Cortex of kidney (tissue), 1 donor: ENCODE measurements around the gene FAM168B.
"Not testable (repeated sequence)": the region's sequence is repeated elsewhere in the genome, so short reads cannot be mapped to it uniquely, and the experiment has no call there.

Source experiments
- DNase-seq: peaks from one replicate; lab custom pipeline; 2025; lab: John Stamatoyannopoulos, UW

FAM168B gene

DNA sequence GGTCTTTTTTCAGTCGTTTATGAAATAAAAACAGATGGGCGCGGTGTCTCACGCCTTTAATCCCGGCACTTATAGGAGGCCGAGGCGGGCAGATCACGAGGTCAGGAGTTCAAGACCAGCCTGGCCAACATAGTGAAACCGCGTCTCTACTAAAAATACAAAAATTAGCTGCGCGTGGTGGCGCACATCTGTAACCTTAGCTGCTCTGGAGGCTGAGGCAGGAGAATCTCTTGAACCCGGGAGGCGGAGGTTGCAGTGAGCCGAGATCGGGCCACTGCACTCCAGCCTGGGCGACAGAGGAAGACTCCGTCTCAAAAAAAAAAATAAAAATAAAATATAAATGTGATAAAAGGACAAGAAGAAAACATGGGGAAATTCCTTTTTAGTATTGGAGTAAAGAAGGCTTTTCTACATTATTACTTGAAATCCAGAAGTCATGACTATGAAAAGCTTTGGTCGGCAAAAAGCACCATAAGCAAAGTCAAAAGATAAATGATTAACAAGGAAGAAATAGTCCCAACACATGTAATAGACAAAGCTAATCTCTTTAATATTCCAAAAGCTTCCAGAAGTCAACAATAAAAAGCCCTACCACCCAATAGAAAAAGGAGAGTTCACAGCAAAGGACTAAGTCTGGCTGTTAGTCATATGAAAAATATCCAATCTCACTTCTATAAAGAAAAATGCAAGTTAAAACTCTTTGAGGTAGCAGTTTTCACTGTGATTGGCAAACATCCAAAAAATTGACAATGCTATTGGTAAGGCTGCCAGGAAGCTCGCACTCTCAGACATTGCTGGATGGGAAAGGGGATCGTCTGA lies 1.4 kb upstream of the FAM168B start:
- no peak for DNase-seq

GRCh38 chr2:131093696-131094462 lies 619 bp upstream of the FAM168B start:
- no peak for DNase-seq

- no peak for DNase-seq
These were observed 728 bp downstream of the FAM168B start for GRCh38 chr2:131092458-131093005.

DNA sequence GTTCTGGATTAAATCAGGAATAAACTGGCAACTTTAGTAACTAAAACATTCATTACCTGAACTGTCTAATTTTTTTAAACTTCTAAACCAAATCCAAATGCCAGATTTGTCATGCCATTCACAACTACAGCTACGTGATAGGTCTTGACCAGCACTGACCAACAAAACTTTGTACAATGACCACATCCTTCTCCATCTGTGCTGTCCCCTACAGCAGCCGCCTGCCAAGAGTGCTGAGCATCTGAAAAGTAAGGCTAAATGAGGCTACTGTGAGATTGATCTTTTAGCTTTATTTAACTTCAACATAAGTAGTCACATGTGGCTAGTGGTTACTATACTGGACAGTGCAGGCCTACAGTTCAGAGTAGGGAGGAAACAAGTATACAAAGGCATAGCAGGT lies 7.6 kb downstream of the FAM168B start:
- DNase-seq, result no peak

GRCh38 chr2:131081190-131081589 lies 12.1 kb downstream of the FAM168B start:
- DNase-seq, result no peak

DNA sequence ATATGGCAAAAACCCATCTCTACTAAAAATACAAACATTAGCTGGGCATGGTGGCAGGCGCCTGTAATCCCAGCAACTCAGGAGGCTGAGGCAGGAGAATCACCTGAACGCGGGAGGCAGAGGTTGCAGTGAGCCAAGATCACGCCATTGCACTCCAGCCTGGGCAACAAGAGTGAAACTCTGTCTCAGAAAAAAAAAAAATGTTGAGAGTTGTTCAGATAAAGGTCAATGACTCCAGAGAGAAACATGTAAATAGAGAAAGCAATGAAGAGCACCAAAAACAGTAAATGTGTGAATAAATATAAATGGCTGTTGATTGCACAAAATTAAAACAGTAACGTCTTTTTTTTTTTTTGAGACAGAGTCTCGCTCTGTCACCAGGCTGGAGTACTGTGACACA lies 13.3 kb downstream of the FAM168B start:
- not testable (repeated sequence) for DNase-seq

DNA sequence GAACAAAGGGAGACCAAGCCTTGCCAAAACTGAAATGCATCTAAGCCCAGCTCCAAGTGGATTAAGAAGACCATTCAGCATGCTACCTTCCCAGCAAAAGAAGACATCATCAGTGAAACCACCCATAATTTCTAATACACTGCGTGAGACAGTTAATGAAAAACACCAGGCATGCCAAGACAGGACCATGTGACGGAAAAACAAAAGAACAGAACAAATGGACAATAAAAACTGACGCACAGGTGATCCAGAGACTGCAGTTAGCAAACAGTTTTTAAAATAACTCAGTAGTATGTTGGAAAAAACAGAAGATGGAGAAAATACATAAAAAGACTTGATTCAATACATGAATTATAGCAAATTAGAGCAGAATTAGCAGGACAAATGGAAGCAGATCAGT lies 15.3 kb downstream of the FAM168B start:
- no peak for DNase-seq

DNA sequence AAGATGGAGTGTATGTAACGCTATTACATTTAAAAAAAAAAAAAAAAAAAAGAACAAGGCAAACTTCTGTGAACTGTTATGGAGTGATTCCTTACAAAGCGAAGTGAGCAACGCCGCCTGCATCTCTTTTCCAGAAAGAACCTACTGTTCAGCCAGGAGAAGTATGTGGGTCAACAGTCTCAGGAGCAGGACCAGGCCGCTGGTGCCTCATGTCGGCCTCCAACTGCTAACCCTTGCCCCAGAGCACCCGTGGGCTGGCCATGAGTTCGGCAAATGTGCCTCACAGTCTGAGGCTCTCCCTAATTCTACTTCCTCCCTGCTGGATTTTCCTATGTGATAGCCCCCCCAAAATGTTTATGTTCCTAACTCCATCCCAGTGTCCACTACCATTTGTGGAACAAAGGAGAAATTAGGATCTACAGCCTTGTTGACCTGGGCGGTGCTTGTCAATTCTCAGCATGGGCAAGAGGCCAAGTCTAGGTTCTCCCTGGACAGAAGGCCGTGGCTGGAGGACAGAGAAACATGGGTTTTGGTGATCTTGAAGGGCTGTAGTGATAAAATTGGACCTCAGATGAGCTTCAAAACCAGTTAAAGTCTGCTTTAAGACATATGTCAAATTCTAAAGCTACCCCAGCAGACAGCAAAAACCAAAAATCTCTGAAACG lies 15.9 kb downstream of the FAM168B start:
- no peak for DNase-seq

GRCh38 chr2:131076707-131077106 lies 16.6 kb downstream of the FAM168B start:
- DNase-seq, result no peak

- not testable (repeated sequence) for DNase-seq
These were observed 17.7 kb downstream of the FAM168B start for GRCh38 chr2:131075578-131075977.

DNA sequence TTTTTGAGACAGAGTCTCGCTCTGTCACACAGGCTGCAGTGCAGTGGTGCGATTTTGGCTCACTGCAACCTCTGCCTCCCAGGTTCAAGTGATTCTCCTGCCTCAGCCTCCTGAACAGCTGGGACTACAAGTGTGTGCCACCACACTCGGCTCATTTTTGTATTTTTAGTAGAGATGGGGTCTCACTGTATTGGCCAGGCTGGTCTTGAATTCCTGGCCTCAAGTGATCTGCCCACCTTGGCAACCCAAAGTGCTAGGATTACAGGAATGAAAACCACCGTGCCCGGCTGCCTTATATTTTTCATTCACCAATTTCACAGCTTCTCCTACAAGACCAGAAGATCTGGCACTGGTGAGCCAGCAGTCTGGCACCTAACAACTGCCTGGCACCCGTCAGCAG lies 25.1 kb downstream of the FAM168B start:
- DNase-seq, result not testable (repeated sequence)

DNA sequence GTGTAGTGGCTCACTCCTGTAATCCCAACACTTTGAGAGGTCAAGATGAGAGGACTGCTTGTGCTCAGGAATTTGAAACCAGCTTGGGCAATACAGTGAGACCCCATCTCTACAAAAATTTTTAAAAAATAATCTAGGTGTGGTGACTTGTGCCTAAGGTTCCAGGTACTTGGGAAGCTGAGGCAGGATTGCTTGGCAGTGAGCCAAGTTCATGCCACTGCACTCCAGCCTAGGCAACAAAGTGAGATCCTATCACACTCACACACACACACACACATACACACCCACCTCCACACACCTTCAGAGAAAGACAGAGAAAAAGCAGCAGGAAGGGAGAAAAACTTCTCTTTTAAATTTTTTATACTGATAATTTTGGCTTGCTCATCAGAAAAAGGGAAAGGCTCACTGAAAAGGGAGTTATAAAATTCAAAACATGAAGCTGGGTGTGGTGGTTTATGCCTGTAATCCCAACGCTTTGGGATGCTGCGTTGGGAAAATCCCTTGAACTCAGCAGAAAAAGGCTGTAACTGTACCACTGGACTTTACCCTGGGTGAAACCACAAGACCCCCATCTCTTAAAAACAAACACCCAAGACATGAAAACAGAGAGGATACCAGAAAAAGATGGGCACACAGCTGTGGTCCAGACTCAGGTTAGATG lies 25.7 kb downstream of the FAM168B start:
- no peak for DNase-seq

GRCh38 chr2:131064589-131065512 lies 28.4 kb downstream of the FAM168B start:
- DNase-seq, result no peak

GRCh38 chr2:131063501-131064283 lies 29.6 kb downstream of the FAM168B start:
- no peak for DNase-seq

GRCh38 chr2:131058920-131059319 lies 34.3 kb downstream of the FAM168B start:
- DNase-seq, result no peak

DNA sequence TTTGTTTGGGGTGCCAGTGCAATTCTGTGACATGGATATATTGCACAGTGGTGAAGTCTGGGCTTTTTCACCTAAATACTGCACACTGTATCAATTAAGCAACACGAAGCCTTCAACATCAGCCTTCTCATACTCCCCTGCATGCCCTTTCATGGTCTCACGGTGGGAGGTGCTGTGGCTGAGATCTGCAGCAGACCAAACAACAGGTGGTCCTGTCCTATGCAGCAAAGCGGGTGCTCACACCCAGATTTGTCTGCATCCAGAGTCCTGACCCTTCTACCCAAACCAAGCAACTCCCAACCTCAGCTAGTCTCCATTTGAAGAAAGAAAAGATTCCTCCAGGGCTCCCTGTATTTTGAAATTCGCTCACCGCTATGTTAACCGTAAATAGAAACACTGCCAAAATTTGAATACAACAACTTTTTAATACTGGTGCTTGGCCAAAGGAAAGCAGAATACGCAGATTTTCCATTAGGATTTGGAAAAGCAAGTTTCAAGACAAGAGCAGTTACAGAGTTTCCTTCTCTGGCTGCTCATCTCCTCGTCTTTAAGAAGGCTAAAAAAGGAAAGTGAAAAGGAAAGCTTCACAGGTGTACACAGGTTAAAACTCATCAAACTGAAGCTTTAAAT lies 34.9 kb downstream of the FAM168B start:
- no peak for DNase-seq

- no peak for DNase-seq
These were observed 36.4 kb downstream of the FAM168B start for GRCh38 chr2:131056932-131057287.

DNA sequence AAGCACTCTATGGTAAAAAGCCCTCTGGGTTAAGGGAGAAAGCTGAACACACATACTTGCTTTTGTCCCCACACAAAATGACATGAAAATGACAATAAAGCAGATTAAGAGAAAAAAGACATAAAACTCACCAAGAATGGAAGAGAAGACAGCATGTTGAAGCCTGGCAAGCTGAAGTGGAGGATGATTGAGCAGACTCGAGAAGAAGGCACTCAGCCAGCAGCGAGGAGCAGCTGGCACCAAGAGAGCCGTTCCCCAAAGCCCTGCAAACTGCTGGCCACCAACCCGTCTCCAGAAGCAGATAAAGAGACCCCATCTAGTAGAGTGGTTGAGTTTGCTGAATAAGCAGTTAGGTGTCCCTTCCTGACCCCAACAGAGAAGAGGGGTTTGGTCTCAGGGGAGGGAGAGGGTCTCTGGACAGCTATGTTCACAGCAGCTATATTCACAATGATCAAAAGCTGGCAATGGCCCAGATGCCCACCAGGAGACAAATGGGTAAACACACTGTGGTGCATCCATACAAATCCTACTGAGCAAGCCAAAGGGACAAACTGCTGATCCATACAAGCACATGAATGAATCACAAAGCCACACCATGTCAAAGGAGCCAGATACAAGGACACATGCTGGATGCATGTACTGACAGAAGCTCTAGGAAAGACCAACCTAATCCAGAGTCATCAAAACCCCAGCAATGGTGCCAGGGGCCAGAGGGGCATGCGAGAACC lies 36.9 kb downstream of the FAM168B start:
- no peak for DNase-seq
